ENCODE data around the gene GNB2.

DNA sequence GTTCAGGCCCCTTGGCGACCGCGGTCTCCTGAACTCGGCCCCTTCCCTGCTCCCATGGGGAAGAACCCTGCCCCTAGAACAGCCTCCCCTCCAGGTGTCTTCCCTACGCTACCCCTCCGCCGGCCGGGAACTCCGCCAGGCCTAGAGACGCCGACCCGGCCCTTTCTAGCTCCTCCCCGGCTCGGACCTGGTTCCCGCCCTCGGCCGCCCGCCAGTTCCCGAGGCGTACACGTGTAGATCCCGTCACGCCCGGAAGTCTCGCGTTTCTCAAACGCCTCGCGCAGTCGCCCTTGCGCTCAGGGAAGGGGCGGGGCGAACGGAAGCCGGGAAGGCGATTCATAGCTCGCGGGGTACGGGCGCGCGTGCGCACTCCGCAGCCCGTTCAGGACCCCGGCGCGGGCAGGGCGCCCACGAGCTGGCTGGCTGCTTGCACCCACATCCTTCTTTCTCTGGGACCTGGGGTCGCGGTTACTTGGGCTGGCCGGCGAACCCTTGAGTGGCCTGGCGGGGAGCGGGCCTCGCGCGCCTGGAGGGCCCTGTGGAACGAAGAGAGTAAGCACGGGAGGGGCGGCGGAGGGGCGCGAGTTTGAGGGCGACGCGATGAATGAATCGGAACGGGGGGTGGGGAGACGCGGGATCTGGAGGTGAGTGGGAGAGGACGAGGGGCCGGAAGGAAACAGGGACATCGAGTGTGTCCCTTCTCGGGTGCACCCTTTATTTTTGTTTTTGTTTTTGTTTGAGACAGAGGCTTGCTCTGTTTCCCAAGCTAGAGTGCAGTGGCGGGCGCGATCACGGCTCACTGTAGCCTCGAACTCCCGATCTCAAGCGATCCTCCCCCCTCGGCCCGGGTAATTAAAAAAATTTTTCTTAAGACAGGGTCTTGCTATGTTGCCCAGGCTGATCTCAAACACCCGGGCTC lies 32.5 kb downstream of the GNB2 start, which contains the start of gene POP7:
- TF ChIP-seq, protein P1, sequence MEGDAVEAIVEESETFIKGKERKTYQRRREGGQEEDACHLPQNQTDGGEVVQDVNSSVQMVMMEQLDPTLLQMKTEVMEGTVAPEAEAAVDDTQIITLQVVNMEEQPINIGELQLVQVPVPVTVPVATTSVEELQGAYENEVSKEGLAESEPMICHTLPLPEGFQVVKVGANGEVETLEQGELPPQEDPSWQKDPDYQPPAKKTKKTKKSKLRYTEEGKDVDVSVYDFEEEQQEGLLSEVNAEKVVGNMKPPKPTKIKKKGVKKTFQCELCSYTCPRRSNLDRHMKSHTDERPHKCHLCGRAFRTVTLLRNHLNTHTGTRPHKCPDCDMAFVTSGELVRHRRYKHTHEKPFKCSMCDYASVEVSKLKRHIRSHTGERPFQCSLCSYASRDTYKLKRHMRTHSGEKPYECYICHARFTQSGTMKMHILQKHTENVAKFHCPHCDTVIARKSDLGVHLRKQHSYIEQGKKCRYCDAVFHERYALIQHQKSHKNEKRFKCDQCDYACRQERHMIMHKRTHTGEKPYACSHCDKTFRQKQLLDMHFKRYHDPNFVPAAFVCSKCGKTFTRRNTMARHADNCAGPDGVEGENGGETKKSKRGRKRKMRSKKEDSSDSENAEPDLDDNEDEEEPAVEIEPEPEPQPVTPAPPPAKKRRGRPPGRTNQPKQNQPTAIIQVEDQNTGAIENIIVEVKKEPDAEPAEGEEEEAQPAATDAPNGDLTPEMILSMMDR (IDR thresholded peaks at IDR 0.05 in 8 of 11, conservative IDR thresholded peaks at IDR 0.05 in 3 of 11), result no peak
- TF ChIP-seq POLR2A (IDR thresholded peaks at IDR 0.05), result peak in 1 of 3 donors; percentile 10

All from spleen (tissue), 7 donors.